HG02610 (cell line): ENCODE data around the gene SPAG6.
A peak's percentile ranks its signal among the peaks of the same experiment; 100 is the strongest.

Experiments
- ATAC-seq: cut with Tn5 transposase; IDR thresholded peaks from one replicate; pipeline ENCODE4 v1.9.1; 2021; ENCODE audit warnings: mild to moderate bottlenecking, moderate library complexity; ENCODE audit not compliant: unreplicated experiment

SPAG6 gene

DNA sequence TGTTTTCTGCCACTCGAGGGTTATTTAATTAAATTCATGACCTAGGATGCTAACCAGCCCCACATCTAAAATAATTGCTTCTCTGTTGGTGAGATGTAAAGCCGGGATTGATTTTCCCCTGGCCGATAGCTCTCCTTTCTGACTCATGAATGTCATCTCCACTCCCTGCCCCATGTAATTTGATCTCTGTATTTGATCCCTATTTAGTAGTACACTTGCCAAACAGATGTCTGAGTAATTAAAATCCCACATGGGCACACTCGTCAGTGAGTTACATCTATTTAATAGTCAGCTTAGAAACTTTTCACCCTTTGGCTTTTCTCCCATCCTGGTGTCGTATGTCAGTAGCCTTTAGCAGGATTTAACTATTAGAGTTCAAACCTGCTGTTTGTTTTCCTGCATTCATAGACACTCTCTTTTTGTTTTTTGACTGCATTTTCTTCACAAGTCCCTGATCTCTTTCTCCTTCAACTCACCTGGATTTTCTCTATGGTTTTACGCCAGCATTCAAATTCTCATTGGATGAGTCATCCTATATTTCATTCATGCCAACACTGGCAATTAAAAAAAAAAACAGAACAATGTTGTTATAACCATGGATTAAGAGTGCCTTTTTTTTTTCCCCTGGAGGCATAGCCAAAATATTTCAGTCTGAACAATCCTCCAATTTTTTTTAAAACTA is 82.7 kb downstream of the SPAG6 start:
- no peak for ATAC-seq

DNA sequence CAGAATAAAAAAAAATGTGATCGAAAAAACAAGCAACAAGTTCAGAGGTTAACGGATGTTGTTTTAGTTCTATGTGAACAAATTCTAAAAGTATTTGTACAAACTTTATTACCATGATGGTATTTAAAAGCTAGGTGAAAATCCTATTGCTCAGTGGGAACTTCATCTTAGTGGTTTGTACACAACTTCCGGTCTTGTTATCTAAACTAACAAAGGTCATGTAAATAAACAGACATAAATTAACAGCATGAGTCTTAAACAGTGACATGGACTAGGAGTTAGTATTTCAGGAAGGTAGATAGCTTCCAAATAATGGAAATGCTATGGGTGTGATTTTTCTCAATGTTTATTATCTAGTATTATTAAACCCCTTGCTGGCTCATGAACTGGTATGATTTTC is 83.8 kb downstream of the SPAG6 start:
- no peak for ATAC-seq

DNA sequence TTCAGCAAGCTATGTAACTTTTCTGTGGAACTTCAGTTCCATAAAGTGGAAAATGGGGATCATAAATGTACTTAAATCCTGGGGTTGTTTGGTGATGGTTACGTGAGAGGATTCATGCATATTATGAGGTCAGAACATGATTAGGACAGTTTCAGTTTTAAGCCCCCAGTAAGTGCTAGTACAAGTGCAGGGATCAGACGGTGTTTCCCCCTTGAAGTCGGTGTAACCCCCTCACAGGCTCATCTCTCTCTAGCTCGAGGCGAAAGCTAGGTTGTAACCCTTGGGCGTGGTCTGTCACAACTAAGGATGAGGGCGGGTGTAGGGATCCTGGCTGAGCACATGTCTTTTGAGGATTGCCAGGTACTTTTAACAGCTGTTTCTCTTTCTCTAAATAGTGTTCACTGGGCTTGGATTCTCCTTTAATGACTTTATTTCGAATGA is 84.7 kb downstream of the SPAG6 start:
- ATAC-seq = no peak

DNA sequence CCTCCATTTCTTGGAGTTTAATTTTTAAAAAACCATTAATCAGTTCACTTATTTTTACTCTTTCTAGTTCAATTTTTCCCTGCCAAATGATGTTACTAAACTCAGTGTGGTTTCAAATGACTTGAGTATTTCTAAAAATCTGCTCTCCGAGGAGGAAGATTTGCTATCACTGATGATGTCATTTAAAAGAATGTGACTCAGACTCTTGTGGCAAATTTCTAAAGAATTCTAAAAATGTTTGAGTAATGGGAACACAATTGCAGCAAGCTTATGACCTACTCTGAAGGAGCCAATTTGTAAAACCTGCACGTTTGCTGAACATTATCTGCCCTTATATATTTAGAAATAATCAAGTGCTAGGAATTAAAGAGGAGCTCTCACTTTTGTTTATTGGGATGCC is 88.6 kb downstream of the SPAG6 start:
- ATAC-seq = no peak

DNA sequence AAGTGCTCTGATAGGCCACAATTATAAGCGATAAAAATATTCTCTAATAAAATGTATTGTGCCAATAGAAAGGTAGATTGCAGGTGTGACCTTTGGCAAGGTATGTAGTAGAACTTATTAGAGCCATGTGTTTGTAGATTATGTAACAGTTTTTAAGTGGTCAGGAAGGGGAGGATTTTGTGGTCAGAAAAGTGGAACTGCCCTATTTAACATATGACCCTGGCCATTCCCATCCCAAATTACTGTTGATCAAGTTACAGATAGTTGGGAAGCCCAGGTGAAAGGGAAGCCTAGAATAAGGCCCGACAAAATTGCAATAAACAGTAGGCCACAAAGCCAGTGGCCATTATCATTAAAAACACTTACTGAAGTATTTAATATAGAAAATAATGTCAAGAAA is 89.2 kb downstream of the SPAG6 start:
- ATAC-seq = no peak

DNA sequence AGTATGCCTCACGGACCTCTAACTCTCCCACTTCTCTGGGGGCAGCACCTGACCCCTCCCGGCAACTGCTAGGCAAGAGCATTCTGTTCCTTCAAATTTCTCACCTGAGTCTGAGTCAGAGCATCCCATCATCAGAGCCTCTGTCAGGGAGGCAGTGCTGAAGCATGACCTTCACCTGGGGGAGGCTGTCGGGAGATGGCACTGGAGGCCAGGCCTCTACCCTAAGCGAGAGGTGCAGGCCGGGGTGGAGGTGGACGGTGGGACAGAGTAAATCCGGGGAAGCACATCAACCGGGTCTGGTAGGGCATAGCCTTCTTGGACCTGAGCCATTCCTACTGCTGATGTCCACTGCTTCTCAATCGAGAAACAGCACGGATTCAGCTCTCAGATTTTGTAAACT is 90.4 kb downstream of the SPAG6 start:
- ATAC-seq = no peak

DNA sequence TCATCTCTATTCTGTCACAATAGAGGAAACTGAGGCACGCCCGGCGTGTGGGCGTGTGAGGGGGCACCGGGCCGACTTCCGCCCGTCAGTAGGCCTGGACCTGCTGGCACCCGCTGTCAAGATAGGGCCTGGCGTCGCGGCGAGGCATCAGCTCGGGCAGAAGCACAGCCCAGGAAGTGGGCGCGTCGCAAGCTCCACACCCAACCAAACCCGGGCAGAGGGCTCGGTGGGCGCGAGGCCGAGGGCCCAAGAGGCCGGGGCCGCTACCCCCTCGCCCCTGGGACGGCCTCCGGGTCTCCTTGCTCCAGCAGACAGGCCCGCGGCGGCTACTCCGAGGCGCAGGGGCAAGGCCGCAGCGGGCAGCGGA is 91.2 kb downstream of the SPAG6 start:
- ATAC-seq = peak; percentile 31

- ATAC-seq = peak; percentile 73
Observed at GRCh38 chr10:22436893-22437619, 91.8 kb downstream of the SPAG6 start.

- peak; percentile 21 for ATAC-seq
Observed at GRCh38 chr10:22437620-22438588, 92.6 kb downstream of the SPAG6 start.

GRCh38 chr10:22438711-22439110 is 93.4 kb downstream of the SPAG6 start:
- no peak for ATAC-seq

DNA sequence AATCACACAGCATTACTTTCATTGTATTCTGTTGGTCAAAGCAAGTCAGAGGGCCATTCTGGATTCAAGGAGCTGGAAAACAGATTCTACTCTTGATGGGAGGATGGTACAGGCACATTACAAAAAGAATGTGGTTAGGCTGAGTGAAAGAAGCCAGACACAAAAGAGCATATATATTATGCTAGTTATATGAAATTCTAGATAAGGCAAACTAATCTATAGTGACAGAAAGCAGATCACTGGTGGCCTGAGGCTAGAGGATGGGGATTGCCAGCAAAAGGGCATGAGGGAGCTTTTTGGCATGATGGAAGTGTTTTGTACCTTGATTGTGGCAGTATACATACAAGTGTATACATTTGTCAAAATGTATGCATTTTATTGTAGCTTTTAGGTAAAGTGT is 96.8 kb downstream of the SPAG6 start:
- no peak for ATAC-seq

- ATAC-seq = no peak
Observed at GRCh38 chr10:22442468-22442867, 97.2 kb downstream of the SPAG6 start.

GRCh38 chr10:22443175-22443901 is 98.0 kb downstream of the SPAG6 start:
- ATAC-seq = peak; percentile 53

DNA sequence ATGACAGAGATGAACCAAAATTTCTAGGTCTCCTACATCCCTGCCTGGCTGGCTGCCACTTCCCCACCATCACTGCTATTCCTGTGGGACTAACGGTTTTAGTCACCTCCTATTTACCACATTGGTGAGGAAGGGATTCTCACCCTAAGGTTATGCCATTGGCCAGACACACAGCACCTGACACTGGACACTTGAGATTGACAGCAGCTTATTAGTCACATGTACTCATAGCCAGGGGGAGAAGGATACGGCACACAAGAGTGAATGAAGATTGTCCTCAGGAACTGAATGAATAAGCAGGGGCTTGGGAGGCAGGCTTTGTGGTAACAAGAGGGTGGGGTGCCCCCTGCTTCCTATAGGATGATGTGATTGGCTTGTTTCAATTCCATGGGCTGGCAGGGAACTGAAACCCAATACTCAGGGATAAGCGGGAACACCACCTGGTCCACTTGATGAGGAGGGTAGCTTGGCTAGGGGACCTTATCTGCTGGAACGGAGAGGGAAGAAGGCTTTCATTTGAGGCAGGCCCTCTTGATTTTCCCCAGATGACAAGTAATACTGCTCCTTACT is 99.0 kb downstream of the SPAG6 start:
- no peak for ATAC-seq

DNA sequence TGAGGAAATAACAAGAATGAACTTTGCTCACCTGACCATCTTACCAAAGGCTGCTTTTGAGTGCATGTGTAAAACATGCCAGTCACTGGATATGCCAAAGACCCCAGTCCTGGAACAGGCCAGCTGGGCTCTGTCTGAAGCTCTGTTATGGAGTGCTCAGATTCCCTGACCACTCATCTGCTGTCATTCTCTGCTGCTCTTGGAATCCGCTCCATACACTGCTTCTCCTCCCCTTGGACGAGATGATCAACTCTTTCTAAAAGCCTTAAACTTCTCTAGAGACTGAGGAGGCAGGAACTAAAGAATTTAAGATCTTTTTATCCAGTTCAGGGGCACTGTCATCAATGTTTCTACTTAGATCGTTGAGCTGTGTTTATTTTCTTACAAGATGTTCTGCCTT is 100.2 kb downstream of the SPAG6 start:
- no peak for ATAC-seq

DNA sequence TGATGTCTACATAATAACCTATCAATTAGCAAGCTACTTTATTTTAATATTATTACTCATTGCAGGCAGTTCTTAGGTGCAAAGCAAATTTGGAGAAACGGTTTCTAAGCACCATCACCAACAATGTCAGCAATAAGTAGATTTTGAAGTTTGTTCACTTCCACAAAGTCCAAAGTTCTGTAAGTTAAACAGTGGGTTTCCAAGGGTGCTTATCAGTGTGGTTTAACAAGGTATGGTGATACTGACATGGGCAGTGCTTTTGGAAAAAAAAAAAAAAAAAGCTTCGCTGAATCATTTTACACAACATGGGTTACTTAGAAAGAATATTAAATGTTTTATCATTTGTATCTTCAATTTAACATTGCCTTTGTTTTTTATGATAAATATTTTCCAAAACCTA is 101.8 kb downstream of the SPAG6 start:
- no peak for ATAC-seq

DNA sequence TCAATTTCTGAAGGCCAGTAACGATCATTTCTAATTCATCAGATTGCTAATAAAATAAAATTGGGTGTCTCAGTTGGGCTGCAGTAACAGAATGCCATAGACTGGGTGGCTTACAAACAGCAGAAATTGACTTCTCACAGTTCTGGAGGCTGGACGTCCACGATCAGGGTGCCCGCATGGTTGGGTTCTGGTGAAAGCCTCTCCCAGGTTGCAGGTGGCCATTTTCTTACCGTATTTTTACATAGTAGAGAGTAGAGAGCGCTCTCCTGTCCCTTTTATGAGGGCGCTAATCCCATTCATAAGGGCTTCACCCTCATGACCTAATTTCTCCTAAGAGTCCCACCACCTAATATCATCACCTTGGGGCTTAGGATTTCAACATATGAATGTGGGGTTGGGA is 106.0 kb downstream of the SPAG6 start:
- ATAC-seq = no peak

GRCh38 chr10:22453320-22453719 is 108.0 kb downstream of the SPAG6 start:
- no peak for ATAC-seq

GRCh38 chr10:22453948-22454591 is 108.8 kb downstream of the SPAG6 start:
- ATAC-seq = no peak

- no peak for ATAC-seq
Observed at GRCh38 chr10:22454634-22455033, 109.3 kb downstream of the SPAG6 start.
